Heart right ventricle (tissue), 16 donors: ENCODE data around the gene SIK2. TPM values are rescaled to one million over a fixed set of nuclear protein-coding genes. Genes with fewer than 3 reads are reported as not detected.
A peak's percentile ranks its signal among the peaks of the same experiment; 100 is the strongest.

Experiments
- ATAC-seq, 8 donors: fragments of 200-7000 bp; cut with Tn5 transposase; one replicate each; pipeline ENCODE4 v1.9.1; 2020; ENCODE audit warnings: mild to moderate bottlenecking in 8 of 8, moderate library complexity in 8 of 8, moderate number of reproducible peaks in 1 of 8
- DNase-seq, 2 donors: peaks; one replicate each; pipeline ENCODE4 v3.0.0-alpha.2; 2020
- H3K27ac ChIP-seq, 10 donors: fragments of 200-600 bp; sonication (generic) in 2 of 10; one replicate each; pipeline versions ENCODE4 v1.5.0 to v1.8.0; 2020 to 2022; ENCODE audit warnings: mild to moderate bottlenecking in 3 of 10
- H3K27me3 ChIP-seq, 7 donors: fragments of 200-600 bp; one replicate each; pipeline ENCODE4 v1.8.0; 2021 to 2022; ENCODE audit warnings: mild to moderate bottlenecking in 2 of 7
- H3K36me3 ChIP-seq, 9 donors: fragments of 200-600 bp; sonication (generic) in 1 of 9; one replicate each; pipeline versions ENCODE4 v1.5.0 to v1.8.0; 2020 to 2022; ENCODE audit warnings: mild to moderate bottlenecking in 2 of 9
- H3K4me1 ChIP-seq, 9 donors: fragments of 200-600 bp; sonication (generic) in 1 of 9; one replicate each; pipeline versions ENCODE4 v1.5.0 to v1.8.0; 2020 to 2022; ENCODE audit warnings: mild to moderate bottlenecking in 4 of 9
- H3K4me3 ChIP-seq, 10 donors: fragments of 200-600 bp; sonication (generic) in 2 of 10; one replicate each; pipeline versions ENCODE4 v1.5.0 to v1.8.0; 2020 to 2022; ENCODE audit warnings: mild to moderate bottlenecking in 7 of 10, moderate library complexity in 2 of 10
- H3K9me3 ChIP-seq, 11 donors: fragments of 200-600 bp in 10 of 11; sonication (generic) in 2 of 11; one replicate each; pipeline versions ENCODE4 v1.5.0 to v1.8.0; 2013 to 2022; ENCODE audit warnings: mild to moderate bottlenecking in 2 of 11, control low read depth in 1 of 11, moderate library complexity in 1 of 11
- CTCF ChIP-seq, 9 donors: fragments of 200-600 bp; sonication (generic) in 2 of 9; IDR thresholded peaks; one replicate each; pipeline versions ENCODE4 v1.5.0 to v1.8.0; 2021 to 2022; ENCODE audit warnings: antibody characterized with exemption in 9 of 9, mild to moderate bottlenecking in 5 of 9, moderate library complexity in 1 of 9
- WGBS, 2 donors: extraction: QIAGEN DNeasy Blood & Tissue Kit; methylation state at CpG; one replicate each; pipeline ENCODE4 v1.1.7; 2013; ENCODE audit warnings: inconsistent platforms in 1 of 2; 5-methylcytosine and 5-hydroxymethylcytosine counted together
- intact Hi-C, 10 donors: fragments of 100-400 bp; cut with DNase I; formaldehyde crosslinking; loops; one replicate each; pipeline versions ENCODE4 v1.11.1 to v1.14.2; 2022
- polyA plus RNA-seq, 2 donors: library from polyadenylated mRNA; stranded (reverse); fragments of 200-250 nt; gene quantifications; one replicate each; pipeline ENCODE4 v1.2.3, GENCODE V29; 2013
- total RNA-seq, 10 donors: library from RNA; stranded (reverse); fragmentation: NEBNext Ultra II Directional in 3 of 10; extraction: Animal tissue kit (Norgen Biotek cat#: 25700) in 3 of 10; gene quantifications; one replicate each; pipeline versions ENCODE4 v1.2.1 to v1.2.4, GENCODE V29; 2021 to 2023
- donor health status: Arrhythmogenic right ventricular cardiomyopathy.
- donor health status: ischemic (EF 13 %, LVEDD 7.1; RV severe dilation, severe dysfunction).
- donor health status: healthy with polysubstance abuse.
- donor health status: DM: no; HTN: yes; CAD: no.
- donor health status: DM: no; HTN: no; CAD: no.
- donor health status: ischemic (EF 25% LVEDD 6.9; RV normal size, moderate dysfunction).
- donor health status: ischemic (EF 25% LVEDD 5.7; RV mildly dilated, moderate dysfunction).
- donor health status: healthy.
- donor health status: DM: yes; HTN: yes; CAD: no.
- donor health status: Ischemic cardiomyopathy.
- donor health status: ischemic (EF 35%, LVEDD 5.7; RV mildly dilated, moderate dysfunction).
- donor health status: nonischemic (EF 11% LVEDD 7.7; RV severe dilation, severe dysfunction).
- donor health status: DM: yes; HTN: yes; CAD: no.
- donor health status: PGD.
- donor health status: ischemic (EF 29% LVEDD 5.4; RV normal size, mild dysfunction).
- donor health status: nonischemic (EF 23%, LVEDD 6.1; RV moderate dilation, normal function).

SIK2 gene
- total and polyA plus RNA-seq, 12 donors = 4.1 to 41.6 (median 28.8) TPM

GRCh38 chr11:111582163-111582562 lies 20.1 kb upstream of the SIK2 start:
- Histone ChIP-seq H3K27me3 (no peaks in the 10 kb centered on the region), H3K36me3 (no peaks in the 10 kb centered on the region), H3K27ac (no peak overlapping the region), H3K4me3 (no peak overlapping the region), H3K4me1 (no peaks in the 10 kb centered on the region), H3K9me3 (no peaks in the 10 kb centered on the region)
- peak in 1 of 8 donors; percentile 8 for ATAC-seq
- no peak for TF ChIP-seq CTCF (IDR thresholded peaks at IDR 0.05)
- intact Hi-C loops = no loop called here
- no peak for DNase-seq

GRCh38 chr11:111582881-111583280 lies 19.4 kb upstream of the SIK2 start:
- ATAC-seq = no peak
- H3K4me1 ChIP-seq = no peaks in the 10 kb centered on the region
- no peaks in the 10 kb centered on the region for H3K27me3 ChIP-seq
- no peak overlapping the region for H3K27ac ChIP-seq
- H3K36me3 ChIP-seq = no peaks in the 10 kb centered on the region
- no peak overlapping the region for H3K4me3 ChIP-seq
- intact Hi-C loops = no loop called here
- H3K9me3 ChIP-seq = peaks cover 0 to 2% (median 0%) of the 10 kb centered on the region in 11 donors
- no peak for TF ChIP-seq CTCF (IDR thresholded peaks at IDR 0.05)
- no peak for DNase-seq
- 66% methylated on average over 4 of the region's 4 CpGs for WGBS, 2 donors

GRCh38 chr11:111585371-111585770 lies 16.9 kb upstream of the SIK2 start:
- no peak for TF ChIP-seq CTCF (IDR thresholded peaks at IDR 0.05)
- Histone ChIP-seq H3K9me3 (peaks cover 0 to 3% (median 0%) of the 10 kb centered on the region in 11 donors), H3K36me3 (no peaks in the 10 kb centered on the region), H3K27me3 (no peaks in the 10 kb centered on the region), H3K4me1 (no peaks in the 10 kb centered on the region), H3K27ac (no peak overlapping the region), H3K4me3 (no peak overlapping the region)
- ATAC-seq = no peak
- 49 to 54% methylated on average over 2 of the region's 2 CpGs for WGBS, 2 donors
- intact Hi-C loops = loop anchor here in 6 of 10 donors (5.0 kb wide), 3 partner anchors 192 to 257 kb away; no protein-coding TSS in a partner anchor
- DNase-seq = no peak

GRCh38 chr11:111586388-111586831 lies 15.8 kb upstream of the SIK2 start:
- DNase-seq (peak in 1 of 2 donors; percentile 50), ATAC-seq (peak in 4 of 8 donors; percentile 27 to 57 (median 44))
- WGBS, 2 donors = 8 to 9% methylated on average over 1 of the region's 1 CpG
- no peaks in the 10 kb centered on the region for H3K4me1 ChIP-seq
- TF ChIP-seq CTCF (IDR thresholded peaks at IDR 0.05) = peak; percentile 21 to 73 (median 62)
- H3K9me3 ChIP-seq = peaks cover 0 to 3% (median 0%) of the 10 kb centered on the region in 11 donors
- H3K27ac ChIP-seq = no peak overlapping the region
- no peaks in the 10 kb centered on the region for H3K36me3 ChIP-seq
- H3K4me3 ChIP-seq = no peak overlapping the region
- intact Hi-C loops = loop anchor here in 7 of 10 donors (1.0 to 5.0 kb wide), 5 partner anchors 190 to 256 kb away; no protein-coding TSS in a partner anchor
- H3K27me3 ChIP-seq = no peaks in the 10 kb centered on the region
